HPDE6-E6E7 (cell line): ENCODE data around the gene MANEAL.

Source experiments
- DNase-seq: peaks from one replicate; pipeline ENCODE4 v3.0.0; 2011; ENCODE audit warnings: missing footprints; ENCODE audit errors: extremely low spot score

Gene MANEAL

GRCh38 chr1:37782491-37782890 lies 11.2 kb upstream of the MANEAL start:
- DNase-seq, result no peak

GRCh38 chr1:37792943-37793686 lies 532 bp upstream of the MANEAL start:
- no peak for DNase-seq

GRCh38 chr1:37794372-37795339 lies 1.0 kb downstream of the MANEAL start:
- no peak for DNase-seq

- peak; percentile 51 for DNase-seq
Observed at GRCh38 chr1:37795340-37796125, 1.9 kb downstream of the MANEAL start.

- DNase-seq, result no peak
Observed at GRCh38 chr1:37797750-37798345, 4.2 kb downstream of the MANEAL start.

- DNase-seq, result no peak
Observed at GRCh38 chr1:37802439-37802838, 8.8 kb downstream of the MANEAL start.

GRCh38 chr1:37807220-37807554 lies 13.5 kb downstream of the MANEAL start:
- DNase-seq, result no peak

- peak; percentile 96 for DNase-seq
Observed at GRCh38 chr1:37807555-37808368, 14.1 kb downstream of the MANEAL start, which contains the start of the genes C1orf122 and YRDC. Gene C1orf122, plus strand, starts transcription at chr1:37807790. Its CDS starts 615 bp downstream, at chr1:37808405. Gene YRDC, minus strand, starts transcription at chr1:37808208. Its CDS starts 28 bp downstream, at chr1:37808180.

- DNase-seq, result peak; percentile 82
Observed at GRCh38 chr1:37808369-37809319, 15.0 kb downstream of the MANEAL start.

- no peak for DNase-seq
Observed at GRCh38 chr1:37809942-37810341, 16.3 kb downstream of the MANEAL start.

GRCh38 chr1:37811027-37811655 lies 17.5 kb downstream of the MANEAL start:
- DNase-seq, result peak; percentile 27

GRCh38 chr1:37813529-37814145 lies 20.0 kb downstream of the MANEAL start:
- no peak for DNase-seq

GRCh38 chr1:37814252-37814651 lies 20.6 kb downstream of the MANEAL start:
- no peak for DNase-seq

- no peak for DNase-seq
Observed at GRCh38 chr1:37817481-37817880, 23.8 kb downstream of the MANEAL start.

- no peak for DNase-seq
Observed at GRCh38 chr1:37821481-37821880, 27.8 kb downstream of the MANEAL start.

- no peak for DNase-seq
Observed at GRCh38 chr1:37822906-37823815, 29.5 kb downstream of the MANEAL start.

GRCh38 chr1:37824001-37824400 lies 30.4 kb downstream of the MANEAL start:
- DNase-seq, result no peak
